ENCODE data around the gene CABS1. TPM values are rescaled to one million over a fixed set of nuclear protein-coding genes. Genes with fewer than 3 reads are reported as not detected.

Gene CABS1
- 1 to 10 TPM; 2.8 to 6.3 TPM for total RNA-seq
- polyA plus RNA-seq (2013, experiment 1 of 2) = 0.46 TPM
- polyA plus RNA-seq (2013, experiment 2 of 2) = 0.29 TPM
- long read RNA-seq, experiment 1, partial matches to known transcripts = 1 of 2 reads
- long read RNA-seq, experiment 1, other reads (novel, unspliced or antisense) = 1 of 2 reads
- long read RNA-seq, experiment 2, partial matches to known transcripts = 1 of 6 reads
- long read RNA-seq, experiment 2, other reads (novel, unspliced or antisense) = 5 of 6 reads
- long read RNA-seq, experiment 3 = 0 reads
- long read RNA-seq, experiment 4, partial matches to known transcripts = 0 of 1 reads
- long read RNA-seq, experiment 4, other reads (novel, unspliced or antisense) = 1 of 1 reads

DNA sequence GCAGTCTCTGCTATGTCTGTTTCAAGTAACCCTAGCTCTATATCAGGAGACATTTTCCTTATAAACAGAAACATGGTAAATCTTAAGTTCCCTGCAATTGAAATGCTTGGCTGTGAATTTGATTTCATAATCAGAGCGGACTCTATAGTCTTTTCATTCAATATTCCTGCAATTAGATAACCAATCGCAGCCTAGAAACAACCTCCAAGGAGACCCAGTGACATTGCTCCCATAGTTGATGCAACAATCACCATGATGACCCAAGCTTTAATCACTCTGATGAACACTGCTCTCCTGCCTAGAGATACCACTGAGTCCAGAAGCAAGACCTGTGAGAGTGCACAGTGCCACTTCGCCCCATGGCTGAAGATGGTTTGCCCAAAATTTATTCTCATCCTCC, at the start of gene CABS1:
Gene CABS1 (plus strand): TSS at position 301 of the 400 bp plus-strand sequence. CDS start 59 bp downstream, at position 360.
- no peak for TF ChIP-seq CTCF (conservative IDR thresholded peaks at IDR 0.05)
- no peaks in the 10 kb centered on the region for H3K27me3 ChIP-seq (ENCODE audit: control insufficient read depth, insufficient read depth, low read length, poor library complexity, severe bottlenecking)
- H3K27ac ChIP-seq (ENCODE audit: low read depth, low read length) = no peak within 1 kb of the TSS
- no peaks in the 10 kb centered on the region for H3K36me3 Mint-ChIP-seq (ENCODE audit: low read depth)
- peaks cover 8% of the 10 kb centered on the region for H3K9me3 Mint-ChIP-seq
- H3K9me3 ChIP-seq (ENCODE audit: control insufficient read depth, low read length) = no peaks in the 10 kb centered on the region
- no peak within 1 kb of the TSS for H3K4me3 ChIP-seq (ENCODE audit: low read length)
- DNase-seq = no peak
- WGBS, 2 experiments (ENCODE audit: insufficient coverage in 1 of 2, insufficient read length in 1 of 2) = 91 to 100% methylated on average over 1 to 3 of the region's 3 CpGs
- no peaks in the 10 kb centered on the region for H3K27me3 Mint-ChIP-seq (ENCODE audit: insufficient read depth)
- H3K27ac Mint-ChIP-seq = no peak within 1 kb of the TSS
- H3K4me1 Mint-ChIP-seq = no peaks in the 10 kb centered on the region
- H3K4me1 ChIP-seq (ENCODE audit: control insufficient read depth, insufficient read depth, low read length) = no peaks in the 10 kb centered on the region
- no peak within 1 kb of the TSS for H3K4me3 Mint-ChIP-seq
- H3K36me3 ChIP-seq (ENCODE audit: control insufficient read depth, insufficient read depth, low read length) = no peaks in the 10 kb centered on the region
- no peak within 1 kb of the TSS for H3K9ac ChIP-seq (ENCODE audit: extremely low read depth, low read length, poor library complexity, severe bottlenecking)

DNA sequence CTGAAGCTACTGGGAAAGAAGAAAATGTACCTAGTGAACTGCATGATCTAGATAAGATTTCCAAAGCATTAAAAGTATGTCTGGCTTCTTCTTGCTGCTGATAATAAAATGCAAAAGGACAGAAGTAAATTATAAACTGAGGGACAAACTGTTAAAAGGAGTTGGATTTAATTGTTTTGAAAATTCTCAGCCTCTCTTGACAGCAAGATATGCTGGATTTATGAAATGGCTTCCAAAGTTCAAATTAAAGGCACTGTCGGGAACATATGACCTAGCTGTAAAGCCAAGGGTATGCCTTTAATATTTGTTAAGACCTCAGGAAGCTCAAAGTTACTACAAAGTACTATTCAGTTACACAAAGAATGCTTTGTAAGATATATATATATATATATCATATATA, 46.1 kb upstream of the CABS1 start:
- H3K27ac Mint-ChIP-seq = no peak overlapping the region

GRCh38 chr4:70291341-70291740, 43.4 kb upstream of the CABS1 start:
- 84 to 90% methylated on average over 2 of the region's 2 CpGs for WGBS, 2 experiments (ENCODE audit: insufficient coverage in 1 of 2, insufficient read length in 1 of 2)
- Histone ChIP-seq H3K27me3 (ENCODE audit: control insufficient read depth, insufficient read depth, low read length, poor library complexity, severe bottlenecking) (no peaks in the 10 kb centered on the region), H3K36me3 (ENCODE audit: control insufficient read depth, insufficient read depth, low read length) (no peaks in the 10 kb centered on the region), H3K9me3 (ENCODE audit: control insufficient read depth, low read length) (no peaks in the 10 kb centered on the region), H3K4me1 (ENCODE audit: control insufficient read depth, insufficient read depth, low read length) (peaks cover 3% of the 10 kb centered on the region), H3K4me3 (ENCODE audit: low read length) (no peak overlapping the region), H3K9ac (ENCODE audit: extremely low read depth, low read length, poor library complexity, severe bottlenecking) (no peak overlapping the region), H3K27ac (ENCODE audit: low read depth, low read length) (no peak overlapping the region)
- Mint-ChIP-seq H3K36me3 (ENCODE audit: low read depth) (no peaks in the 10 kb centered on the region), H3K27ac (no peak overlapping the region), H3K27me3 (ENCODE audit: insufficient read depth) (peaks cover 3% of the 10 kb centered on the region), H3K4me1 (peaks cover 5% of the 10 kb centered on the region), H3K4me3 (no peak overlapping the region), H3K9me3 (no peaks in the 10 kb centered on the region)
- DNase-seq = no peak
- TF ChIP-seq CTCF (conservative IDR thresholded peaks at IDR 0.05) = no peak

More for the DNA sequence above, 46.1 kb upstream of the CABS1 start:
- Histone ChIP-seq H3K9me3 (ENCODE audit: control insufficient read depth, low read length) (no peaks in the 10 kb centered on the region), H3K4me1 (ENCODE audit: control insufficient read depth, insufficient read depth, low read length) (no peaks in the 10 kb centered on the region), H3K27me3 (ENCODE audit: control insufficient read depth, insufficient read depth, low read length, poor library complexity, severe bottlenecking) (no peaks in the 10 kb centered on the region), H3K27ac (ENCODE audit: low read depth, low read length) (no peak overlapping the region), H3K36me3 (ENCODE audit: control insufficient read depth, insufficient read depth, low read length) (no peaks in the 10 kb centered on the region), H3K4me3 (ENCODE audit: low read length) (no peak overlapping the region), H3K9ac (ENCODE audit: extremely low read depth, low read length, poor library complexity, severe bottlenecking) (no peak overlapping the region)
- 93% methylated on average over 1 of the region's 1 CpG; no CpG with 5 or more reads in 1 of the 2 experiments for WGBS, 2 experiments (ENCODE audit: insufficient coverage in 1 of 2, insufficient read length in 1 of 2)
- no peak overlapping the region for H3K4me3 Mint-ChIP-seq
- H3K4me1 Mint-ChIP-seq = no peaks in the 10 kb centered on the region
- H3K27me3 Mint-ChIP-seq (ENCODE audit: insufficient read depth) = peaks cover 3% of the 10 kb centered on the region
- DNase-seq = no peak
- H3K9me3 Mint-ChIP-seq = no peaks in the 10 kb centered on the region
- no peaks in the 10 kb centered on the region for H3K36me3 Mint-ChIP-seq (ENCODE audit: low read depth)
- TF ChIP-seq CTCF (conservative IDR thresholded peaks at IDR 0.05) = no peak
